Chondrocyte (in vitro differentiated cells): ENCODE measurements around the gene SLC30A7. TPM values are rescaled to one million over a fixed set of nuclear protein-coding genes. Genes with fewer than 3 reads are reported as not detected.

ENCODE experiments used
- DNase-seq: peaks from one replicate; pipeline ENCODE4 v3.0.0; 2021; ENCODE audit warnings: mixed read lengths, low spot score
- H3K27ac Mint-ChIP-seq: one replicate; pipeline ENCODE4 v1.8.0; 2021; ENCODE audit warnings: mild to moderate bottlenecking, moderate library complexity, mixed read lengths; ENCODE audit not compliant: unreplicated experiment
- H3K27me3 Mint-ChIP-seq: 2 replicates; pipeline ENCODE4 v1.8.0; 2021; ENCODE audit warnings: low read depth, mixed read lengths
- H3K36me3 Mint-ChIP-seq: 2 replicates; pipeline ENCODE4 v1.8.0; 2021; ENCODE audit warnings: low read depth, mixed read lengths
- H3K4me1 Mint-ChIP-seq: 2 replicates; pipeline ENCODE4 v1.8.0; 2021; ENCODE audit warnings: low read depth, mild to moderate bottlenecking, mixed read lengths
- H3K4me3 Mint-ChIP-seq: one replicate; pipeline ENCODE4 v1.8.0; 2021; ENCODE audit warnings: mild to moderate bottlenecking, moderate library complexity, mixed read lengths; ENCODE audit not compliant: unreplicated experiment
- H3K9me3 Mint-ChIP-seq: 2 replicates; pipeline ENCODE4 v1.8.0; 2021; ENCODE audit warnings: low read depth, mixed read lengths
- total RNA-seq: library from RNA; stranded (reverse); gene quantifications from 3 replicates; pipeline ENCODE4 v1.2.1, GENCODE V29; 2021
- TF ChIP-seq, protein P1 (sequence below): fragments of 200-600 bp; sonication (generic); IDR thresholded peaks from 2 replicates; pipeline ENCODE4 v1.5.0; 2021; ENCODE audit warnings: antibody characterized with exemption, mild to moderate bottlenecking, moderate library complexity

The SLC30A7 gene
- total RNA-seq, 1 donor from 2014 or later = 46.1 TPM

GRCh38 chr1:100860397-100860991 lies 35.4 kb upstream of the SLC30A7 start:
- TF ChIP-seq, protein P1, sequence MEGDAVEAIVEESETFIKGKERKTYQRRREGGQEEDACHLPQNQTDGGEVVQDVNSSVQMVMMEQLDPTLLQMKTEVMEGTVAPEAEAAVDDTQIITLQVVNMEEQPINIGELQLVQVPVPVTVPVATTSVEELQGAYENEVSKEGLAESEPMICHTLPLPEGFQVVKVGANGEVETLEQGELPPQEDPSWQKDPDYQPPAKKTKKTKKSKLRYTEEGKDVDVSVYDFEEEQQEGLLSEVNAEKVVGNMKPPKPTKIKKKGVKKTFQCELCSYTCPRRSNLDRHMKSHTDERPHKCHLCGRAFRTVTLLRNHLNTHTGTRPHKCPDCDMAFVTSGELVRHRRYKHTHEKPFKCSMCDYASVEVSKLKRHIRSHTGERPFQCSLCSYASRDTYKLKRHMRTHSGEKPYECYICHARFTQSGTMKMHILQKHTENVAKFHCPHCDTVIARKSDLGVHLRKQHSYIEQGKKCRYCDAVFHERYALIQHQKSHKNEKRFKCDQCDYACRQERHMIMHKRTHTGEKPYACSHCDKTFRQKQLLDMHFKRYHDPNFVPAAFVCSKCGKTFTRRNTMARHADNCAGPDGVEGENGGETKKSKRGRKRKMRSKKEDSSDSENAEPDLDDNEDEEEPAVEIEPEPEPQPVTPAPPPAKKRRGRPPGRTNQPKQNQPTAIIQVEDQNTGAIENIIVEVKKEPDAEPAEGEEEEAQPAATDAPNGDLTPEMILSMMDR = no peak
- no peaks in the 10 kb centered on the region for H3K4me1 Mint-ChIP-seq
- H3K27ac Mint-ChIP-seq = no peak overlapping the region
- DNase-seq = no peak
- no peak overlapping the region for H3K4me3 Mint-ChIP-seq
- peaks cover 8% of the 10 kb centered on the region for H3K9me3 Mint-ChIP-seq
- no peaks in the 10 kb centered on the region for H3K27me3 Mint-ChIP-seq
- peaks cover 2% of the 10 kb centered on the region for H3K36me3 Mint-ChIP-seq

GRCh38 chr1:100861379-100861778 lies 34.5 kb upstream of the SLC30A7 start:
- Mint-ChIP-seq H3K27ac (no peak overlapping the region), H3K4me1 (no peaks in the 10 kb centered on the region), H3K27me3 (no peaks in the 10 kb centered on the region), H3K4me3 (no peak overlapping the region), H3K9me3 (peaks cover 4% of the 10 kb centered on the region), H3K36me3 (no peaks in the 10 kb centered on the region)
- no peak for DNase-seq
- TF ChIP-seq, protein P1 = no peak

DNA sequence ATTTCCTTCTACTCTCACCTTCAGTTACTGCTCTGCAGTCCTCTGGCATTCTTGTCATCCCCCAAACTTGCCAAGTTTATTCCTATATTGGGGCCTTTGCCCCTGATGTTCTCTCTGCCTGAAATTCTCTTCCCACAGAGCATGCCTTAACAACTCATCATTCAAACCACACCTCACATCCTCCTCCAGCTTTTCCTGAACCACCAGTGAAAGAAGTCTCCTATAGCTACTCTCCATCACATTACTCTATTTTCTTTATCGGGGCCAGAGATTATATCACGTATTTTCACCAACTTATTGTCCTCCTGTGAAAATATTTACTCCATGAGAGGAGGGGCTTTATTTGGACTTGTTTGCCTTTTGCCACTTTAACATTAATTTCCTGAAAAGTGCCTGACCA lies 33.3 kb upstream of the SLC30A7 start:
- Mint-ChIP-seq H3K9me3 (no peaks in the 10 kb centered on the region), H3K27ac (no peak overlapping the region), H3K4me3 (no peak overlapping the region), H3K4me1 (no peaks in the 10 kb centered on the region), H3K36me3 (no peaks in the 10 kb centered on the region), H3K27me3 (no peaks in the 10 kb centered on the region)
- DNase-seq = no peak
- TF ChIP-seq, protein P1 = no peak

DNA sequence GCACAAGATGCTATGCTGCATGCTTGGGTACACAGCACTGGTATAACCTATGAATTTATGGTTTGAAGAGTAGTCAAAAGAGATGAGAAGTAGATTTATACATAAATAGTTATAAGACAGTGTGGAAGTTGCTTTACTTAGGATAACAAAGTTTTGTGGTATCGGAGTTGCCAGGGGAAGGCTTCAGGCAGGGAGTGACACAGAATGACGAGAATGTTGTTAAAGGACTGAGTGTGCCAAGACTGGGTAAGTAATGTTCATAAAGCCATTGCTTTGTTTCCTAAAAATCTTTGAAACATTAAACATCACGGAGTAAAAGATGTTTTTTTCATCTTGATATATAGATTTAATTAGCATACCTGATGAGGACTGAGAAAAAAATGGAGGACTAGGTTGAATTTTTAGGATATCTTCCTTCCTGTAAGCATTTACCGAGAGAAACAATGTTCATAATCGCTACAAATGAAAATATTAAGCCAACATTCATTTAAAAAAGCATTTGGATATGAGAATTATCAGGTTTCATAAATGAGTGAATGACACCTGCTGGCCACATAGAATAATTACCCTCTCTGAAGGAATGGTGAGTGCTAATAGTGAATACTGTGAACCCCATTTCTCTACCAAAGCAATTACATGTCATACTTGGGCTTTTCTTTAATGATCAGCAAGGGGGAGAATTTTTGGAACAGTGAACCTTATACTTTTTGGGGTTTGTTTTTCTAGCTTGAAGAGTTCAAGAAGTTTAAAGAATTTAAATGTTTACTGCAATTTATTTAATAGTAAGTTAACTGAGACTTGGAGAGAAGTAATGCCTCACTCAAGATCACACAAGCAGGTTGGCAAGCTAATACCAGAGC lies 29.6 kb upstream of the SLC30A7 start:
- H3K4me1 Mint-ChIP-seq = peaks cover 4% of the 10 kb centered on the region
- no peaks in the 10 kb centered on the region for H3K36me3 Mint-ChIP-seq
- TF ChIP-seq, protein P1 = peak; percentile 96
- no peak overlapping the region for H3K27ac Mint-ChIP-seq
- no peaks in the 10 kb centered on the region for H3K9me3 Mint-ChIP-seq
- no peaks in the 10 kb centered on the region for H3K27me3 Mint-ChIP-seq
- no peak for DNase-seq
- no peak overlapping the region for H3K4me3 Mint-ChIP-seq

GRCh38 chr1:100866901-100867206 lies 29.0 kb upstream of the SLC30A7 start:
- no peaks in the 10 kb centered on the region for H3K27me3 Mint-ChIP-seq
- H3K4me3 Mint-ChIP-seq = no peak overlapping the region

More at GRCh38 chr1:100866901-100867206, 29.0 kb upstream of the SLC30A7 start:
- TF ChIP-seq, protein P1 = no peak
- Mint-ChIP-seq H3K9me3 (no peaks in the 10 kb centered on the region), H3K36me3 (no peaks in the 10 kb centered on the region), H3K4me1 (peaks cover 4% of the 10 kb centered on the region), H3K27ac (no peak overlapping the region)
- no peak for DNase-seq
